ENCODE results near the gene DLK2. TPM values are rescaled to one million over a fixed set of nuclear protein-coding genes. Genes with fewer than 3 reads are reported as not detected.
"Not testable (repeated sequence)": the region's sequence is repeated elsewhere in the genome, so short reads cannot be mapped to it uniquely, and the experiment has no call there.

The DLK2 gene
- total RNA-seq, 2 experiments from 2014 or later: 0.78 to 0.93 TPM

DNA sequence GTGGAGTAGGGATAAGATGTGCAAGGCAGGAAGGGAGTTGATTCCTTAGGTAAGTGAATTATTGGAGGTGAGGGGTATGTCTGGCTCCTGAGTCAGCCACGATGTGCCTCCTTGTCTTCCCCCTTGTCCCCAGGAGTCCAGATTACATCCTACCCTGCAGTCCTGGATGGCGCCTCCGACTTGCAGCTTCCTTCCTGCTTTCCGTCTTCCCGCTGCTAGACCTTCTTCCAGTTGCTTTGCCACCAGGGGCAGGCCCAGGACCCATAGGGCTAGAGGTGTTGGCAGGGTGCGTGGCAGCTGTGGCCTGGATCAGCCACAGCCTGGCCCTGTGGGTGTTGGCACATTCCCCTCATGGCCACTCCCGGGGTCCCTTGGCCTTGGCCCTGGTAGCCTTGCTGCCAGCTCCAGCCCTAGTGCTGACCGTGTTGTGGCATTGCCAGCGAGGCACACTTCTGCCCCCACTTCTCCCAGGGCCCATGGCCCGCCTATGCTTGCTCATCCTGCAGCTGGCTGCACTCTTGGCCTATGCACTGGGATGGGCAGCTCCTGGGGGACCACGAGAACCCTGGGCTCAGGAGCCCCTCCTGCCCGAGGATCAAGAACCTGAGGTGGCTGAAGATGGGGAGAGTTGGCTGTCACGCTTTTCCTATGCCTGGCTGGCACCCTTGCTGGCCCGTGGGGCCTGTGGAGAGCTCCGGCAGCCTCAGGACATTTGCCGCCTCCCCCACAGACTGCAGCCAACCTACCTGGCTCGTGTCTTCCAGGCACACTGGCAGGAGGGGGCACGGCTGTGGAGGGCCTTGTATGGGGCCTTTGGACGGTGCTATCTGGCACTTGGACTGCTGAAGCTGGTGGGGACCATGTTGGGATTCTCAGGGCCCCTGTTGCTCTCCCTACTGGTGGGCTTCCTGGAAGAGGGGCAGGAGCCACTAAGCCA, 23.1 kb downstream of the DLK2 start:
- H3K9me3 Mint-ChIP-seq: no peaks in the 10 kb centered on the region
- H3K27ac Mint-ChIP-seq: no peak overlapping the region
- H3K36me3 Mint-ChIP-seq: peaks cover 7% of the 10 kb centered on the region
- H3K4me3 Mint-ChIP-seq: no peak overlapping the region
- H3K4me1 Mint-ChIP-seq: peaks cover 20% of the 10 kb centered on the region
- H3K27me3 Mint-ChIP-seq: no peaks in the 10 kb centered on the region
- no peak for DNase-seq

DNA sequence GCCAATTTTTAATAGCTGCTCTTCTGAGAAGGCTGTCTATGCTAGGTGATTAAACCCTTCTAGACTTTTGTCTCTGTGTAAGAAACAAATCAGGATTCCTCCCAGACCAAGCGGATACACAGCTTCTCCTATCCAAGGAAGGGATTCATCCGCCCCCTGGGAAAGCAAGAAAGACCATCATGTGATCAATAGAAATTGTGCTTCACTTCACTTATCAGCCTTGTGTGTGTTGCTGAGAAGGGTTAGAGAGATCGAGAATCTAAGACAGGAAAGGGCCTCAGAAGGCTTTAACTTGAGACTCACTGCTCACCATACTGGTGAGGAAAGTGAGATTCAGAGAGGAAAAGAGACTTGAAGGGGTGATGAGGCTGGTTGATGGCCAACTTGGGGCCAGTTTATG, 26.5 kb downstream of the DLK2 start:
- H3K36me3 Mint-ChIP-seq: peaks cover 5% of the 10 kb centered on the region
- no peak for DNase-seq
- H3K27ac Mint-ChIP-seq: peak overlapping the region; percentile 94
- no peaks in the 10 kb centered on the region for H3K27me3 Mint-ChIP-seq
- H3K4me1 Mint-ChIP-seq: peaks cover 11% of the 10 kb centered on the region
- H3K4me3 Mint-ChIP-seq: peak overlapping the region; percentile 94
- H3K9me3 Mint-ChIP-seq: no peaks in the 10 kb centered on the region

DNA sequence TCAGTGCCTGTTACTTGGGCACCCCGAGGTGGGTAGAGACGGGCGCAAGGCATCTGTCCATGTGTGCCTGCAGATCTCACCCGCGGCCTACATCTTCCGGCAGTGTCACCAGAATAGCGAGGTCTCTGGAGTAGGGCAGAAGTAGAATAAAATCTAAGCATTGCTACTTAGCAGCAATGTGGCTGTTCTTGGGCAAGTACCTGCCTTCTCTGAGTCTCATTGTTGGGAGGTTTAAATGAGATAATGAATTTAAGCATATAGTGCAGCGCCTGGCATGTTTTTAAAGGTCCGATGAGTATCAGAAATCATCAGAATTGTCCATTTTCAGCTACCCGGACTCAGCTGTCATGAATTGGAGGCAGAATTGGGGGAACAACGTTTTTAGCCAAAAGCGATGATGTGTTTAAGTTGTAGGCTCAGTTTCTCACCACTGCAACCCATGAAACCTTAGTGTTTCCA, 27.2 kb downstream of the DLK2 start:
- DNase-seq: no peak
- Mint-ChIP-seq H3K36me3 (peaks cover 5% of the 10 kb centered on the region), H3K4me1 (peaks cover 11% of the 10 kb centered on the region), H3K9me3 (no peaks in the 10 kb centered on the region), H3K27me3 (no peaks in the 10 kb centered on the region), H3K4me3 (peak overlapping the region; percentile 94), H3K27ac (peak overlapping the region; percentile 94)

DNA sequence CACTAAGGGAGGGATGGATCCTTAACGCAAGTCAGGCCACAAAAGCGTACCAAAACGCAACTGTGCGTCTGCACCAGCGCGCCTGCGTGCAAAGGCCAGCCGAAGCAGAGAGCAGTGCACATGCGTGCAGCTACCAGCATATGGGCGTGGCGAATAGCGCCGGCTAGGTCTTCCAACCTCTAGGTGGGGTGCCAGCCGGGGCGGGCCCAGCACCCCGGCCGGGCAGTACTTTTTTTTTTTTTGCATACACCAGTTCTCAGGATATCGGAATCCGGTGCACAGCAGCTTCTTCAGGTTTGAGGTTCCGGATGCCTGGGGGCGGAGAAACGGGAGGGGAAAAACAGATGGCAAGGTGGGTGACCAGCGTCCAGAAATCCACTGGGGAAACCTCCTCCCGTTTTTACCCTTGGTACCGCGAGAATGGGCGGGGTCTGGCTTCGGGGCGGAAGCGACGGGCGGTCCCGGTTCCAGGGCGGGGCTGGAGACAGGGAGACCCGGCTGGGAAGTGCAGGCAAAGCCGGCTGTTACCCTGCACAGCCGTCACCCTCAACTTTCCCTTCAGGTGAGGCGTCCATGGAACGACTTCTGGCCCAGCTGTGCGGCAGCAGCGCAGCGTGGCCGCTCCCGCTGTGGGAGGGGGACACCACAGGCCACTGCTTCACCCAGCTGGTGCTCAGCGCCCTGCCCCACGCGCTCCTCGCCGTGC, 27.8 kb downstream of the DLK2 start, which contains the start of gene ABCC10:
Gene ABCC10, plus strand, starts transcription at position 136 of the 706 bp plus-strand sequence. Its CDS starts 438 bp downstream, at position 574.
- Mint-ChIP-seq H3K27ac (peak within 1 kb of the TSS; percentile 94), H3K27me3 (no peaks in the 10 kb centered on the region), H3K4me1 (peaks cover 11% of the 10 kb centered on the region), H3K36me3 (peaks cover 5% of the 10 kb centered on the region), H3K4me3 (peak within 1 kb of the TSS; percentile 94), H3K9me3 (no peaks in the 10 kb centered on the region)
- DNase-seq: peak; percentile 95

DNA sequence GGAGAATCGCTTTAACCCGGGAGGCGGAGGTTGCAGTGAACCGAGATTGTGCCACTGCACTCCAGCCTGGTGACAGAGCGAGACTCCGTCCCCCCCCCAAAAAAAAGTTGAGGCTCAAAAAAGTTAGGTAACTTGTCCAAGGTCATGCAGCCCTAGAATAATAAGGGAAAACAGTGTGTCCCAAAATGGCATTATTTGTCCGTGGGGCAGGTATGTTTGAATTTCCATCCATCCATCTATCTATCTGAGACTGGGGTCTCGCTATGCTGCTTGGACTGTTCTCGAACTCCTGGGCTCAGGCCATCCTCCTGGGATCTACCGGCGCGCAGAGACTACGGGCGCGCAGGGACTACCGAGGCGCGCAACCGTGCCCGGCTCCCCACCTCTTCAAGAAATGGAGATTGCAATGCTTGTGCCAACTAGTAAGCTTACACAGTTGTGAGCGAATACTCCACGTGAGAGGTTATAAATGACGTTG, 28.4 kb downstream of the DLK2 start:
- Mint-ChIP-seq H3K36me3 (peaks cover 5% of the 10 kb centered on the region), H3K4me3 (peak overlapping the region; percentile 94), H3K27ac (peak overlapping the region; percentile 94), H3K9me3 (no peaks in the 10 kb centered on the region), H3K27me3 (no peaks in the 10 kb centered on the region), H3K4me1 (peaks cover 11% of the 10 kb centered on the region)
- no peak for DNase-seq

DNA sequence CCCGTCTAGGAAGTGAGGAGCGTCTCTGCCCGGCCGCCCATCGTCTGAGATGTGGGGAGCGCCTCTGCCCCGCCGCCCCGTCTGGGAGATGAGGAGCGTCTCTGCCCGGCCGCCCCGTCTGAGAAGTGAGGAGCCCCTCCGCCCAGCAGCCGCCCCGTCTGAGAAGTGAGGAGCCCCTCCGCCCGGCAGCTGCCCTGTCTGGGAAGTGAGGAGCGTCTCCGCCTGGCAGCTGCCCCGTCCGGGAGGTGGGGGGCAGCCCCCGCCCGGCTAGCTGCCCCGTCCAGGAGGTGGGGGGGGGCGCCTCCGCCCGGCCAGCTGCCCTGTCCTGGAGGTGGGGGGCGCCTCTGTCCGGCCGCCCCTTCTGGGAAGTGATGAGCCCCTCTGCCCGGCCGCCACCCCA, 30.3 kb downstream of the DLK2 start:
- H3K4me3 Mint-ChIP-seq, DNase-seq, H3K36me3 Mint-ChIP-seq, H3K27ac Mint-ChIP-seq, H3K27me3 Mint-ChIP-seq, H3K9me3 Mint-ChIP-seq: not testable (repeated sequence)
- H3K4me1 Mint-ChIP-seq: peaks cover 11% of the 10 kb centered on the region

DNA sequence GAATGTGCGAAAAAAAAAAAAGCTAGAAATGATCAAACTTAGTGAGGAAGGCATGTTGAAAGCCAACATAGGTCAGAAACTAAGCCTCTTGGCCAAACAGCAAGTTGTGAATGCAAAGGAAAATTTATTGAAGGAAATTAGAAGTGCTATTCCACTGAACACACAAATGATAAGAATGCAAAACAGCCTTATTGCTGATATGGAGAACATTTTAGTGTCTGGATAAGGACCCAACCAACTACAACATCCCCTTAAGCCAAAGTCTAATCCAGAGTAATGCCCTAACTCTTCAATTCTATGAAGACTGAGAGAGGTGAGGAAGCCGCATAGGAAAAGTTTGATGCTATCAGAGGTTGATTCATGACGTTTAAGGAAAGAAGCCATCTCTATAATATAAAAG, 33.5 kb downstream of the DLK2 start:
- Mint-ChIP-seq H3K27ac (no peak overlapping the region), H3K9me3 (no peaks in the 10 kb centered on the region), H3K4me3 (no peak overlapping the region), H3K4me1 (no peaks in the 10 kb centered on the region), H3K27me3 (no peaks in the 10 kb centered on the region), H3K36me3 (no peaks in the 10 kb centered on the region)
- DNase-seq: no peak

DNA sequence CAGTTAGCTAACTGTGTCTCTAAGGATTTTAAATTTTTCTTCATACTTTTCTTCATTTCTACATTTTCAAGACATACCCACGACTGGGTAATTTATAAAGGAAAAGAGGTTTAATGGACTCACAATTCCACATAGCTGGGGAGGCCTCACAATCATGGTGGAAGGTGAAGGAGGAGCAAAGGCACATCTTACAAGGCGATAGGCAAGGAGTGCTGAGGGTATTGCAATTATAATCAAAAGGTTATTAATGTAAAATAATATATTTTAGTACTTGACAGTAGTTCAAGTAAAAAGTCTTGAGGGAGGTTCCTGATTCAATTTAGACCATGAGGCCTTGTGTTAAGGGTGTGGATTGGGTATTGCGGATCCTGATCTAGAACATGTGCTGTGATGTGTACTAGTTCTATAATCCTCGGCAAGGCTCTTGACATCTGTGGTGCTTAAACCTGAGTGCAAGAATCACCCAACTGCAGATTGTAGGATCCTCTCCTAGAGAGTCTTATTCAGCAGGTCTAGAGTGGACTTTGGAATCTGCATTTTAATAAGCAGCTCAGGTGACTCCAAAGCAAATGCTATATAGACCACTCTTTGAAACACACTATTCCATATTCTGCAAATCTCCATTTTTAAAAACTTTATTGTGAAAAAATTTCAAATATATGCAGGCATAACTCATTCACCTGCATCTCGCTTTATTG, 35.2 kb downstream of the DLK2 start:
- Mint-ChIP-seq H3K4me1 (no peaks in the 10 kb centered on the region), H3K27ac (no peak overlapping the region), H3K9me3 (no peaks in the 10 kb centered on the region), H3K4me3 (no peak overlapping the region), H3K27me3 (no peaks in the 10 kb centered on the region), H3K36me3 (no peaks in the 10 kb centered on the region)
- no peak for DNase-seq

DNA sequence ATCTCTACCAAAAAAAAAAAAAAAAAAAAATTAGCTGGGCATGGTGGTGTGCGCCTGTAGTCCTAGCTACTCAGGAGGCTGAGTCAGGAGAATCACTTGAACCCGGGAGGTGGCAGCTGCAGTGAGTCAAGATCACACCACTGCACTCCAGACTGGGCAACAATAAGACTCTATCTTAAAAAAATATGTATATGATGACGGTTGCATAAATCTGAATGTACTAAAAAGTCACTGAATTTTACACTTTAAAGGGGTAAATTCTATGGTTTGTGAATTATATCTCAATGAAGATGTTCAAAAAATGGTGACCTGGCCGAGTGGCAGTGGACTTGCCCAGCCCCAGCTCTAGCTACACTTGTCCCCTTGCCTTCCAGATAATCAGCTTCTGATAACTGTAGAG, 38.4 kb downstream of the DLK2 start:
- H3K9me3 Mint-ChIP-seq: no peaks in the 10 kb centered on the region
- DNase-seq: no peak
- no peak overlapping the region for H3K27ac Mint-ChIP-seq
- H3K4me1 Mint-ChIP-seq: no peaks in the 10 kb centered on the region
- no peak overlapping the region for H3K4me3 Mint-ChIP-seq
- H3K36me3 Mint-ChIP-seq: no peaks in the 10 kb centered on the region
- no peaks in the 10 kb centered on the region for H3K27me3 Mint-ChIP-seq

DNA sequence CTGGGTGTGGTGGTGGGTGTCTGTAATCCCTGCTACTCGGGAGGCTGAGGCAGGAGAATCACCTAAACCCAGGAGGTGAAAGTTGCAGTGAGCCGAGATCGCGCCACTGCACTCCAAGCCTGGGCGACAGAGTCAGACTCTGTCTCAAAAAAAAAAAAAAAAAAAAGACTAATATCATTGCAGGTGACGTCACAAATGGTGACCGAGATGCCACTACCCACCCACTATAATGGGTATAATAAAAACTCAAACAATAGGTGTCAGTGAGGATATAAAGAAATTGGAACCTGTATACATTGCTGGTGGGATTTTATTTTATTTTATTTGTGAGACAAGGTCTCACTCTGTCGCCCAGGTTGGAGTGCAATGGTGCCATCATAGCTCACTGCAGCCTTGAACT, 40.1 kb downstream of the DLK2 start:
- H3K4me1 Mint-ChIP-seq, H3K27me3 Mint-ChIP-seq, DNase-seq, H3K9me3 Mint-ChIP-seq, H3K36me3 Mint-ChIP-seq, H3K27ac Mint-ChIP-seq, H3K4me3 Mint-ChIP-seq: not testable (repeated sequence)

DNA sequence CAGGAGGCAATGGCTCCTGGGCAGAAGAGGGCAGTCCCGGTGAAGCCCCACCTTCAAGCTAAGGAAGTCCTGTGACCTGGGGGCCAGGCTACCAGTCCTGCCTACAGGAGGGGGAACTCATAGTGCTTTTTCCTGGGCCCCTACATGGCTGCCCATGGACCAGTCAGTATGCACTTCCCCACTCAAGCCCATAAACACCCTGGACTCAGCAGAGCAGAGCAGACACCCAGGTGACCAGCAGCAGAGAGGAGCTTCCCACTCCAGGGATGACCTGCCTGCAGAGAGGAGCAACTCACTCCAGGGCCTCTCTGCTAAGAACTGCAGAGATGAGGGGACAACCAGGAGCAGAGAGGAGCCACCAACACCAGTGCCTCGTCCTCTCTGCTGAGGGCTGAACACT, 42.3 kb downstream of the DLK2 start:
- Mint-ChIP-seq H3K27me3 (peaks cover 3% of the 10 kb centered on the region), H3K27ac (no peak overlapping the region)

DNA sequence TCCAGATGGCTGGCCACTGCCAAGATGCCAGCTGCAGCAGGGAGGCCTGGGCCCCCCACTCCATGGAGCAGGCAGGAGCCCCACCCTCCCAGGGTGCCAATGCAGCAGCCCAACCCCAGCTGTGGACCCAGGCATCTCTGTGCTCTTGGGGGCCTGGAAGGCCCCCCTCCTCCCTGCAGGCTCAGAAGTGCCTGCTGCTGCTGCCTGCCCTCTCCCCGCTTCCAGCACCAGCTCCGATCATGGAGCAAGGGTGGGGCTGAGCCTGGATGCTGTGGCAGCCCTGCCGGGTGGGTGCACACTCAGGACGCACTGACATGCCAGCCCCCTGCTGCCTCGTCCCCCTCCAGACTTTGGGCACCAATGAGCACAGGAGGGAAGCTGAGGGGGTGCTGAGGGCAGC, 42.8 kb downstream of the DLK2 start:
- Mint-ChIP-seq H3K27me3 (peaks cover 3% of the 10 kb centered on the region), H3K4me3 (no peak overlapping the region), H3K36me3 (no peaks in the 10 kb centered on the region), H3K9me3 (no peaks in the 10 kb centered on the region), H3K27ac (no peak overlapping the region), H3K4me1 (no peaks in the 10 kb centered on the region)
- no peak for DNase-seq

More for the DNA sequence above, 42.3 kb downstream of the DLK2 start:
- DNase-seq: no peak
- Mint-ChIP-seq H3K9me3 (no peaks in the 10 kb centered on the region), H3K4me3 (no peak overlapping the region), H3K36me3 (no peaks in the 10 kb centered on the region), H3K4me1 (no peaks in the 10 kb centered on the region)

DNA sequence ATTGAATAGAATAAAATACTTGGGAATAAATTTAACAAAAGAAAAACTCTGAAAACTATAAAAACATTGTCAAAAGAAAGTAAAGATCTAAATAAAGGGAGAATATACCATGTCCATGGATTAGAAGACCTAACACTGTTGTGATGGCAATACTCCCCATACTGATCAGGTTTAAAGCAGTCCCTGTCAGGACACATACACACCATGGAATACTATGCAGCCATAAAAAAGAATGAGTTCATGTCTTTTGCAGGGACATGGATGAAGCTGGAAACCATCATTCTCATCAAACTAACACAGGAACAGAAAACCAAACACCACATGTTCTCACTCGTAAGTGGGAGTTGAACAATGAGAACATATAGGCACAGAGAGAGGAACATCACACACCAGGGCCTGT, 44.6 kb downstream of the DLK2 start:
- H3K4me1 Mint-ChIP-seq, H3K36me3 Mint-ChIP-seq, H3K4me3 Mint-ChIP-seq, DNase-seq, H3K27ac Mint-ChIP-seq, H3K27me3 Mint-ChIP-seq, H3K9me3 Mint-ChIP-seq: not testable (repeated sequence)

DNA sequence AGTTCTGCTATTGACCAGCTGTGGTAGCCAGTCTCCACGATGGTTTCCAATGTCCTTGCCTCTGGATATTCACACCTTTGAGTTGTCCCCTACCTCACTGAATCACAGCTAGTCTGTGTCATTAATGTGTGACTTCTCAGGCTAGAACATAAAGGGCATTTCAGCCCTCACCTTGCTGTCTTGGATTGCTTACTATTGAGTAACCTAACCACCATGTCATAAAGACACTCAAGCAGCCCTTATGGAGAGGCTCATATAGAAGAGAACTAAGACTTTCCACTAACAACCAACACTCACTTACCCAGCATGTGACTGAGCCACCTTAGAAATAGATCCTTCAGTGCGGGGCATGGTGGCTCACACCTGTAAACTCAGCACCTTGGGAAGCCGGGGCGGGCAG, 47.1 kb downstream of the DLK2 start:
- Mint-ChIP-seq H3K9me3 (no peaks in the 10 kb centered on the region), H3K27ac (no peak overlapping the region), H3K4me3 (no peak overlapping the region), H3K4me1 (no peaks in the 10 kb centered on the region), H3K36me3 (no peaks in the 10 kb centered on the region), H3K27me3 (peaks cover 8% of the 10 kb centered on the region)
- DNase-seq: no peak

DNA sequence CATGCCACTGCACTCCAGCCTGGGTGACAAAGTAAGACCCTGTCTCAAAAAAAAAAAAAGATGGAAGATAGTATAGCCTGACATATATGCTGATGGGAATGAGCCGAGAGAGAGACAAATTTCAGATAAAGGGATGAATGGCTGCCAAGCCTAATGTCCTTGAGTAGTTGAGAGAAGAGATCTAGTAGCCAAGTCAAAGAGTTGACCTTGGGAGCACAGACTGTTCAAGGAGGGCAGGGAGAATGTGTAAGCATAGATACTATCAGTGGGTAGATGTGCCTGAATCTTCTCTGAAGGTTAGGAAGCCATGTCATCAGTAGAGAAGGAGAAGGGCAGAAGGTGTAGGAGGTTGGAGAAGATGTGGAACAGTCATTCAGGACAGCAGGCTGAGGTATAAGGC, 48.1 kb downstream of the DLK2 start:
- Mint-ChIP-seq H3K9me3 (no peaks in the 10 kb centered on the region), H3K27me3 (peaks cover 8% of the 10 kb centered on the region), H3K27ac (no peak overlapping the region), H3K4me3 (no peak overlapping the region), H3K4me1 (no peaks in the 10 kb centered on the region), H3K36me3 (no peaks in the 10 kb centered on the region)
- DNase-seq: no peak

All from activated naive CD8-positive, alpha-beta T cell treated with anti-CD3 and anti-CD28 coated beads for 36 hours (primary cell).